ENCODE measurements around the gene EIF2AK3. TPM values are rescaled to one million over a fixed set of nuclear protein-coding genes. Genes with fewer than 3 reads are reported as not detected.
"Not testable (repeated sequence)": the region's sequence is repeated elsewhere in the genome, so short reads cannot be mapped to it uniquely, and the experiment has no call there.

Gene EIF2AK3
- total RNA-seq, 4 donors from 2014 or later = 16.4 to 29.9 (median 18.6) TPM

DNA sequence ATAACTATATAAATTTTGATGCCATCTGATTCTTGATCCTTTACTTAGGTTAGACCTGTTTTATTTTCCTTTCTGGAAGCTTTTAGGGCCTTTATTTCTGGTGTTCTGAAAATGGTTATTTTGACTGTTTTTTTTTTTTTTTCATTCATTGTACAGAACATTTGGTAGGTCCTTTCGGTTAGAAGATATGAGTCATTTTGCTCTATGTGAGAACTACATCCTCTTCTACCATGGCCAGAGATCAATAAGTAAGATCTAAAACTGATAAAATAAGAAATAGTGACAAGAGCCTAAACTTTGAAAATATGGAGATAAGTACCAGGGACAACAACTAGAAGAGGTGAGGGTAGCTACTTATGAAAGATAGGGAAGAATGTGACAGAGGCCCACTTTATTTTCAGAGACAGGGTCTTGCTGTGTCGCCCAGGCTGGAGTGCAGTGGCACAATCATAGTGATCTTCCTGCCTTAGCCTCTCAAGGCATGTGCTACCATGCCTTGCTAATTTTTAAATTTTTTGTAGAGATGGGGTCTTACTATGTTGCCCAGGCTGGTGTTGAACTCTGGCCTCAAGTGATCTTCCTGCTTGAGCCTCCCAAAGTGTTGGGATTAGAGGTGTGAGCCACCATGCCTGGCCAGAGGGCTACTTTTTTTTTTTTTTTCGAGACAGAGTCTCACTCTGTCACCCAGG is 66.5 kb downstream of the EIF2AK3 start:
- DNase-seq (ENCODE audit: low spot score in 2 of 2) = no peak
- TF ChIP-seq, protein P1, sequence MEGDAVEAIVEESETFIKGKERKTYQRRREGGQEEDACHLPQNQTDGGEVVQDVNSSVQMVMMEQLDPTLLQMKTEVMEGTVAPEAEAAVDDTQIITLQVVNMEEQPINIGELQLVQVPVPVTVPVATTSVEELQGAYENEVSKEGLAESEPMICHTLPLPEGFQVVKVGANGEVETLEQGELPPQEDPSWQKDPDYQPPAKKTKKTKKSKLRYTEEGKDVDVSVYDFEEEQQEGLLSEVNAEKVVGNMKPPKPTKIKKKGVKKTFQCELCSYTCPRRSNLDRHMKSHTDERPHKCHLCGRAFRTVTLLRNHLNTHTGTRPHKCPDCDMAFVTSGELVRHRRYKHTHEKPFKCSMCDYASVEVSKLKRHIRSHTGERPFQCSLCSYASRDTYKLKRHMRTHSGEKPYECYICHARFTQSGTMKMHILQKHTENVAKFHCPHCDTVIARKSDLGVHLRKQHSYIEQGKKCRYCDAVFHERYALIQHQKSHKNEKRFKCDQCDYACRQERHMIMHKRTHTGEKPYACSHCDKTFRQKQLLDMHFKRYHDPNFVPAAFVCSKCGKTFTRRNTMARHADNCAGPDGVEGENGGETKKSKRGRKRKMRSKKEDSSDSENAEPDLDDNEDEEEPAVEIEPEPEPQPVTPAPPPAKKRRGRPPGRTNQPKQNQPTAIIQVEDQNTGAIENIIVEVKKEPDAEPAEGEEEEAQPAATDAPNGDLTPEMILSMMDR (IDR thresholded peaks at IDR 0.05) = no peak
- TF ChIP-seq POLR2A (IDR thresholded peaks at IDR 0.05) = no peak
- intact Hi-C loops (cut with DNase I; ENCODE audit: low total_unique reads) = no loop called here
- 89 to 95% methylated on average over 3 of the region's 3 CpGs for WGBS, 2 donors
- H3K4me3 ChIP-seq (ENCODE audit: low read depth, poor library complexity, severe bottlenecking) = no peak overlapping the region

DNA sequence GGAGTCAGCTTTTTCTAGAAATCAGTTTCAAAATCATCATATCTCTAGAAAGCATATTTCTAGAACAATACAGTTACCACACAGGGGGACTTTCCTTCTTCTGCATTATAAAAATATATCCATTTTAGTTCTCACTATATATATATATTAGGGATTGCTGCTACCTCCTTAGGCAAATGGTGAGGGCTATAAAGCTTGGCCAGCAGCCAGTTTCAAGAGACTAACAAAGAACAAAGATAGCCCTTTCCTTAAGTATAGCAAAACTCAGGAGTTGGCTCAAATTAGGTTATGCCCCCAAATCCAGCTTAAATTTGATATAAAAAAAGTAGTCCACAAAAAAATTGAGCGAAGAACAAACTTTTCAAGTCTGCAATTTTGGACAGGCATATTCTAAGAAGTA is 70.0 kb downstream of the EIF2AK3 start:
- DNase-seq (ENCODE audit: low spot score in 2 of 2) = no peak
- intact Hi-C loops (cut with DNase I; ENCODE audit: low total_unique reads) = no loop called here
- TF ChIP-seq POLR2A (IDR thresholded peaks at IDR 0.05) = no peak
- TF ChIP-seq, protein P1 (IDR thresholded peaks at IDR 0.05) = no peak
- 91 to 97% methylated on average over 1 of the region's 1 CpG for WGBS, 2 donors
- no peak overlapping the region for H3K4me3 ChIP-seq (ENCODE audit: low read depth, poor library complexity, severe bottlenecking)

DNA sequence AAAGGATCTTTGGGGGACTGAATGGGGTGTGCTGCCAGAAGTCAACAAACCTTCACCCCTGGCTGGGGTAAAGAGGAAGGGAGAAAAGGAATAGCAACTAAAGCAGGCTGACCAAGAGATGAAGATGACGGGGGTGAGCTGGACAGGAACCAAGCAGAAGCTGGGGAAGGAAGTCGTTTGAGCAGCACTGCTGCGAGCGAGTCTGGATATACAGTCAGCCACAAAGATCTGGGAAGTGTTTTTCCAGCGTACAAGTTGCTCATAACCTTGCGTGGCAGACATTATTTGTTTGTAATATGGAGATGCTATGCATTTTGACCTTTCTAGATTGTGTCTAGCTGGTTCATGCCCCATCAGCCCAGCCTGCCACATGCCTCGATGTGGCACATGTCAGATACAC is 71.2 kb downstream of the EIF2AK3 start:
- DNase-seq (ENCODE audit: low spot score in 2 of 2) = no peak
- H3K4me3 ChIP-seq (ENCODE audit: low read depth, poor library complexity, severe bottlenecking) = no peak overlapping the region
- intact Hi-C loops (cut with DNase I; ENCODE audit: low total_unique reads) = no loop called here
- TF ChIP-seq, protein P1 (IDR thresholded peaks at IDR 0.05) = no peak
- no peak for TF ChIP-seq POLR2A (IDR thresholded peaks at IDR 0.05)
- 73 to 80% methylated on average over 7 of the region's 7 CpGs for WGBS, 2 donors

DNA sequence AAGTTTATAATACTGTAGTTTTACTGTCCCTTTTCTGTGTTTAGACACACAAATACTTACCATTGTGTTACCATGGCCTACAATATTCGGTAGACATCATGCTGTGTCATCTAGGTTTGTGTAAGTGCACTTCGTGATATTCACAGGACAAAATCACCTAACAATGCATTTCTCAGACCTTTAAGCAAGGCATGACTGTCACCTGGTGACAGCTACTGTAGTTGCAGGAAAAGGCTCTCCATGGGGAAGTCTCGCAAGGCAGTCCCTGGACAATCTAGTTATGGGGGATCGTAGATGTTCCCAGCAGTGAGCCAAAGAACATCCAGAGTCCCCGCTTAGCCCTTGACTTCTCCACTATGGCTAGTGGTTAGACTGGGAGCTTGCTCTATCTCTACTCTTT is 73.1 kb downstream of the EIF2AK3 start:
- no peak for DNase-seq (ENCODE audit: low spot score in 2 of 2)
- no peak for TF ChIP-seq POLR2A (IDR thresholded peaks at IDR 0.05)
- TF ChIP-seq, protein P1 (IDR thresholded peaks at IDR 0.05) = no peak
- 87 to 91% methylated on average over 5 of the region's 5 CpGs for WGBS, 2 donors
- intact Hi-C loops (cut with DNase I; ENCODE audit: low total_unique reads) = no loop called here
- no peak overlapping the region for H3K4me3 ChIP-seq (ENCODE audit: low read depth, poor library complexity, severe bottlenecking)

DNA sequence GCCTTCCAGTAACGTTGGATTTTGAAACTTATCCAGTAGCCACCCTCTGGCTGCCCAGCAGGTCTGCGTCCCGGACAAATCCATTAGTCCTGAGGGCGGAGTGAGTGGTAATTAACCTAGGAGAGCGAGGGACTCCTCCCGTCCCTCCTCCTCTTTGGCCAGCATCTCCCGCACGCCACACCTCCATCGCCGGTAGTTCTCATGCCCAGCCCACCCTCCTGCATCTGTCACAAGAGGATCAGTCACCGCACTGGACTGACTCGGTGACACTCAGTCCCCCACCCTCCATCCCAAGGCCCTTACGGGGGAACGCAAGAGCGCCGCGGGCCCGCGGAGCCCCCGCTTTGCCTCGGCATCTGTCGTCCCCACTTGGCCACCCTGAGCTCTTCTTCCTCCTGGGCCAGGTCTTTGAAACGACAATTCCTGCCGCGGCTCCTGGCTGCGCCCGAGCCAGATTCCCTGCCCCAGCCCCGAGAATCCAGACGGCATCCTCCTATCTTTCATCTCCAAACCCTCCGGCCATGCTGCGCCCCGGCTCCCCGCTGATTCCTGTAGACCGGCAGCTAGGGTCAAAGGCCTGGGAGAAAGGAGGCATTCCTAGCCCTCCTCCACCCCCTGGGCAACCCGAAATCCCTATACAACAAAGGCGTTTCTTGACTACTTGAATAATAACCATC is 77.5 kb downstream of the EIF2AK3 start:
- TF ChIP-seq, protein P1 (IDR thresholded peaks at IDR 0.05) = no peak
- no peak for TF ChIP-seq POLR2A (IDR thresholded peaks at IDR 0.05)
- no peak overlapping the region for H3K4me3 ChIP-seq (ENCODE audit: low read depth, poor library complexity, severe bottlenecking)
- 5% methylated on average over 36 of the region's 36 CpGs for WGBS, 2 donors
- DNase-seq (ENCODE audit: low spot score in 2 of 2) = peak in 1 of 2 donors; percentile 57
- intact Hi-C loops (cut with DNase I; ENCODE audit: low total_unique reads) = no loop called here

DNA sequence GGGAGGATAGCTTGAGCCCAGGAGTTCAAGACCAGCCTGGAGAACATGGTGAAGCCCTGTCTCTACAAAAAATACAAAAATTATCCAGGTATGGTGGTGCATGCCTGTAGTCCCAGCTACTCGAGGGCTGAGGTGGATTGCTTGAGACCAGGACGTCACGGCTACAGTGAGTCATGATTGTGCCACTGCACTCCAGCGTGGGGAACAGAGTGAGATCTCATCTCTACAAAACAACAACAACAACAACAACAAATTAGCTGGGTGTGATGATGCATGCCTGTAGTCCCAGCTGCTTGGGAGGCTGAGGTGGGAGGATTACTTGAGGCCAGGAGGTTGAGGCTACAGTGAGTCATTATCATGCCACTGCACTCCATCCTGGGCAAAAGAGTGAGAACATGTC is 81.0 kb downstream of the EIF2AK3 start:
- H3K4me3 ChIP-seq (ENCODE audit: low read depth, poor library complexity, severe bottlenecking); intact Hi-C loops (cut with DNase I; ENCODE audit: low total_unique reads); DNase-seq (ENCODE audit: low spot score in 2 of 2): not testable (repeated sequence)
- 82 to 89% methylated on average over 4 of the region's 4 CpGs for WGBS, 2 donors
